Adipose tissue (tissue), 3 donors: ENCODE results near the gene EIPR1. TPM values are rescaled to one million over a fixed set of nuclear protein-coding genes. Genes with fewer than 3 reads are reported as not detected.

Source experiments
- H3K27ac ChIP-seq: one replicate; pipeline ENCODE4 v1.5.1; 2013; ENCODE audit warnings: low read depth, low read length
- WGBS, 3 donors: extraction: QIAGEN DNeasy Blood & Tissue Kit; methylation state at CpG; one replicate each; pipeline ENCODE4 v1.1.7; 2013; 5-methylcytosine and 5-hydroxymethylcytosine counted together
- polyA plus RNA-seq, 3 donors: library from polyadenylated mRNA; stranded (reverse); fragments of 200-250 nt; gene quantifications; one replicate each; pipeline ENCODE4 v1.2.3, GENCODE V29; 2013
- donor health status: healthy with polysubstance abuse.
- donor health status: Bipolar disorder and iron deficiency.
- donor health status: healthy.

Gene EIPR1
- polyA plus RNA-seq, 3 donors: 10.1 to 13.2 (median 10.3) TPM

DNA sequence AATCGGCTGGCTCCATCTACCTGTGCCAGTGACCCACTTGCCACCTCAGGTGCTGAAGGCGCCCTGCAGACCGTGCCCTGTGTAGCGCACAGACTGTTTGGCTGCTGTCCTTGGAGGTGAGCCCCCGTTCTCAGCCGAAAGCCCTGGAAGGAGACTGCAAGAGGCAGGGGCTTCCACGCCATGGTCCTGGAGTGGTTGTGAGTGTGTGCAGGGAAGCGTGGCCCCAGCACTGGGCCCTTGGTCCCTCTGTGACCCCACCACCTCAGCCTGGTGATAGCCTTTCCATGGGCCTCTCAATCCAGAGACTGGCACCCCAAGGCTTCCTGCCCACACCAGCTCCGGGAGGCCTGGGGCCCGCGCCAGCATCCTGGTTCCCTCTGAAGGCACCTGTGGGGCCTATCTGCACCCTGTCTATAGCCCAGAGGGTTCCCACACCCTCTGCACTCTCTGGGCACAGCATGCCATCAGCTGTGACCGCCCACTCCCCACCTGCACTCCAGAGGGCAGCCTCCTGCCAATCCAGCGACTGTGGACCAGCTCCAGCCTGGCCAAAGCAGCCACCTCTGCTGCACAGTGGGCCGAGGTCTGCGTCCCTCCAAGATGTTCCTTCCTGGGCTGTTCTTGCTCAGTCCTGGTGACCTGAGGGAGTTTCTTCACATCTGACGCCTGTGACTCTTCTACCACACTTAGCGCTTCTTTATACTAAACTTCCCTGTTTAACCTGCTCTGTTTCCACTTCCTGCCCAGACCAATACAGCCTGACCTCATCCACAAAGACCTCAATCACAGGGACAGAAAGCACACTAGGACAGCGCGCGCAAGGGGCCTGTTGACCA is 109.5 kb downstream of the EIPR1 start:
- WGBS, 3 donors: 93 to 94% (median 94%) methylated on average over 20 of the region's 20 CpGs
- H3K27ac ChIP-seq: no peak overlapping the region

DNA sequence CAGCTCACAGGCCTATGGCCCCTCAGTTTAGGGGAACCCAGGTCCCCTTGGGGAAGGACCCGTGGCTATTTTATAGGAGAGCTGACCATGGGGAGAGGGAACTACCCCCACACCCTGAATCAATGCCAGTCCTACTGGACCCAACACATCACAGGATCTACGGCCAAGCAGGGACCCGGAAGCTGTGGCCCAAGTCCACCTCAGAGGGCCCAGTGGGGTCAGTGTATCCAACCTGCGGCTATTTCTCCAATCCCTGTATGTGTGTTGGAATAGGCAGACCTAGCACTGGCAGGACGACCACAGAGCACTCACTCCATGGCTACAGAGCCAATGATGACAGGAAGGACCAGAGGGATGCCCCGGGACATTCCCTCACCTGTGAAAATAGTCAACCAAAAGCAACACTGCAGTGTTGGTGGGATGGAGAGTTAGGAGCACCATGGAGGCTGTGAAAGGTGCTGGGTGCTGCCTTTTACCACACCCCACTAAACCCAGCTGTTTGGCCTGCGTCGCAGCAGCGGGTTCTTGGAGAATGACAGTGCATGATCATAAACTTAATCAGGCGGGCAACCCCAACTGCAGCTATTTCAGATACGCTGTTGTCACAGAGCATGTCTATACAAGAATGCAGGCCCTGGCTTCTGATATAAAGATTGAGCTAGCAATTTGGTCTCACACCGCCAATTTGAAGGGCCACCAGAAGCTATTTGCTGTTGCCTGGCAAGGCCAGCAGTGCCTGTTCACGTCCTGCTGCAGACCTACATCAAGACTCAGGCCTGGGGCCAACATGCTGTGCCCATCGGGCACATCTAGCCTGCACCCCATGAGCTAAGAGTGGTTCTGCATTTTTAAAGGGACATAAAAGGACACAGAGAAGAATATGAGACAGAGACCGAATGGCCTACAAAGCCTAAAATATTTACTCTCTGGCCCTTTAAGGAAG is 110.4 kb downstream of the EIPR1 start:
- 87 to 98% (median 92%) methylated on average over 14 to 15 of the region's 15 CpGs for WGBS, 3 donors
- H3K27ac ChIP-seq: no peak overlapping the region

DNA sequence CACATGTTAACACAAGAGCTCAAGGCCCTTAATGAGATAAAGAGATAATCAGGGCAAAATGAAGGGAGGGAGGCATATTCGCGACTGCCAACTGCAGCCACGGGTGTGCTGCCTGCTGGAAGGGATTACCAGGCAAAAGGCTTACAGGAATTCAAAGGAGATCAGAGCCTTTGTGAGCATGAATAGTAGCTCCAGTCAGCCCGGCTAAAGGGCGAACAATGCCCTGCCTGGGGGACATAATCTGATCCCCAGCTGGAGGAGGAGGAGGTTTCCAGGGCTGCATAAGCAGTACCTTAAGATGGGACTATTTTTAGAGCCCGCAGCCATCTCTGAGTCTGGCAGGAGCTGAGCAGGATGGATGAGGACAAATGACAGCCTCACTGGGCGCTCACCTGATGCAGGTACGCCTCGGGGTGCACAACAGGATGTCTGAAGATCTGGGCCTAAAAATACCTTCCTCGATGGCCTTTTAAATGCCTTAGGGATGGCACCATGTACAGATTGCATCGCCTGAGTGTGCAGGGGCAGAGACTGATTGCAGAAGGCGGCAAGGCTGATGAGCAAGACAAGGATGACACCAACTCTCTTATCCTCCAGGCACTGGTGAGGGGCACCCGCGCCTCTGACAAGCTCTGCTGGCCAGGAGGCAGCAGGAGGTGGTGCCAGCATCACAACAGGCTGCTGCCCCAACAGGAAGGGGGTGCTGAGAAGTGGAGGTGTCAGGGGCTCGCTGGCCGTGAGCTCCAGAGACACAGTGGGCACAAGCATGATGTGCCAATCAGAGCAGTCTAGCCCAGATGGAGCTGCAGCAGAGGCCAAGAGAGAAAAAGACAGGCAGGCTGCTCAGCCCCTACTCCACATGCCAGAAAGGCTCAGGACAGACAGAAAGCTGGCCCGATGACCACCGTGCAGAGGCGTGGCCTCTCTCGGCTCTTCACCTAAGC is 111.4 kb downstream of the EIPR1 start:
- 87 to 91% (median 90%) methylated on average over 20 of the region's 20 CpGs for WGBS, 3 donors
- no peak overlapping the region for H3K27ac ChIP-seq

DNA sequence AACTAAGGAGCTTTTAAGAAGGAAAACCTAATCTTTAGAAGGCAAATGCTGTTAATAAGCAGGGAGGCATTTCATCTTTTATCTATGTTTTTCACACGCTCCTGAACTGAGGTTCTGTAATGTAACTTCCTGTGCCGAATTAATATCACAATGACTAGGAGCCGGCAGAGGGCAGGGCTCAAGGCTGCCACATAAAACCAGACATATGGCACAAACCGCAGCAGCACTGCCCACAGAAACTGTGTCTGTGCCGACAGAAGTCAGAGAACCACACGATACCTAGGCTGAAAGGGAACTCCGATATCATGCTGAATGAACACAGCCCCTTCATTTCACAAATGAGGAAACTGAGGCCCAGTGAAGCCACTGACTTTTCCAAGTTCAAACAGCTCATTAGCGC is 112.1 kb downstream of the EIPR1 start:
- no peak overlapping the region for H3K27ac ChIP-seq
- WGBS, 3 donors: 85 to 93% (median 86%) methylated on average over 8 of the region's 8 CpGs

DNA sequence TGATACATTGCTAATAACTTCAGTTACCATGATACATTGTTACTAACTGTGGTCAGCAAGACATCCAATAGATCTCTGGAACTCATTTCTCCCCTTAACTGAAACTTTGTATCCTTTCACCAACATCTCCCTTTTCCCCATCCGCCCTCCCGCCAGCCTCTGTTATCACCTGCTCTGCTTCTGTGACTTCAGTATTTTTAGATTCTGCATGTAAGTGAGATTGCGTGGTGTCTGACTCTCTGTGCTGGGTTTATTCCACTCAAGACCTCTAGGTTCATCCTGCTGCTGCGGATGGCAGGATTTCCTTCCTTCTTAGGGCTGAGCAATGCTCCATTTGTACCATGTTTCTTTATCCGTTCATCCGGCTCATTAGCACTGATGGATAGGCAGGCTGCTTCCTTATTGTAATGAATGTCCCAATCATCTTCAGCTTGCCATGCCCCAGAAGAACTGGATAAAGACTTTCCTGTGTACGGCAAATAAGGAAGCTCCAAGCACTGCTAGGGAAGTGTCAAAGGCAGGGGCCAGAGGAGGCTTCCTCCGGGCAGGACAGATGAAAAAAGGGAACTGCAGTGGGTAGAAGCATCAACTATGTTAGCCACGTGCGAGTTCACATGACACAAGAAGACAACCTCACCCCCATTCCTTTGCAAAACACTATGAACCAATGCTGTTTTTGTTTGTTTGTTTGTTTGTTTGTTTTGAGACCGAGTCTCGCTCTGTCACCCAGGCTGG is 113.4 kb downstream of the EIPR1 start:
- H3K27ac ChIP-seq: no peak overlapping the region
- WGBS, 3 donors: 63 to 86% (median 73%) methylated on average over 12 of the region's 12 CpGs

DNA sequence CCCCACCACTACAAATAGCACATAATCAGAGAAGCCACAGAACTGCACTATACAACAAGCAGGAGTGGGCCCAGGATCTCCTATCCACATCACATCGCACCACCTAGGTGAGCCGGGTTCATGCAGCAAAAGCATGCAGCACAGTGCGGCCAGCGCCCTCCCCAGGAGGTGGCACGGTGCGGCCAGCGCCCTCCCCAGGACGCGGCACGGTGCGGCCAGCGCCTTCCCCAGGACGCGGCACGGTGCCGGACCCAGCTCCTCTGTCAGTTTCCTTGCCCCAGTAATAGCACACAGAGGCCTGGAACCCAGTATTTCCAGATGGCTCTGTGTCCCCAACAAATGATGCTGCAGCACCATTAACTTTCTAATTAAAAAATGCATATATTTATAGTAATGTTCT is 114.1 kb downstream of the EIPR1 start:
- WGBS, 3 donors: 95 to 99% (median 98%) methylated on average over 16 of the region's 16 CpGs
- no peak overlapping the region for H3K27ac ChIP-seq

DNA sequence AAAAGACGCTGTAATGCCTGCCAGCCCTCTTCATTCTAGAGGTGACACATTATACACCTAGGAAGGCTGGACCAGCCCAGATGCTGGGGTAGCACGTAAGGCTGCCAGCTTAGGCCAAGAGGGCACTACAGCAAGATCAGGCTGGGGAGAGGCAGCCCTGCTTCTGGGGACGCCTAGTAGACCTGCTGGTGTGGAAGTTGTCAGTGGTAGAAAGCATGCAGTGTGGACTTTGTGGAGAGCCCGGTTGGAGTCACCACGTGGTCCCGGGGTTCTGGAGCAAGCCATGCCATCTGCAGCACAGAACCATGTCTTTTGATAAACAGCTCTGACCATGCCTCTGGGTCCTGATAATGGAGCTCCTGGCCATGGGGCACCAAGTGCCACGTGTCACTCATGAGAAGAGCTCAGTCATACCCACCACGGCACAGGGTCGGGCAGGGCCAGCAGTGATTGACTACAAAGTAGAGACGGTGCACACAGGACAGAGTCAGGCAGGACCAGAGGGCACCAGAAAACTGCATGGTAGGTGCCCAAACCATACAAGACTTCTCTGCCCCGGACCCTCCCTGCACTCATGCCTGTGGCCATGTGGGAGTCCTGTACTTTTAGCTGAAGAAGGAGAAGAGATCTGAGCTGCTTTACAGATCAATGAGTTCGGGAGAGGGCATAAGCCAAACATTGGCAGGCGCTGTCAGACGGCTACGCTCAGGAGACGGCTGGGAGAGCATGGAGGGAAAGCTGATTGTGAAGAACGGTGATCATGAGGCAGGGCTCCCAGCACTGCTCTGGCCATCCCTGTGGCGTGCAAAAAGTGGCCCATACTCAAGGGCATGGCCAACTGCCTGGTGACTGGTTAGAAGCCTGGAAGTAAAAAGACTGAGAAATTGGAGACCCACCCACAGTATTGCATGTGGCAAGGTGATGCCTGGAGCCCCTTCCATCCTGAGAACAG is 114.9 kb downstream of the EIPR1 start:
- 95 to 98% (median 98%) methylated on average over 18 of the region's 18 CpGs for WGBS, 3 donors
- no peak overlapping the region for H3K27ac ChIP-seq

DNA sequence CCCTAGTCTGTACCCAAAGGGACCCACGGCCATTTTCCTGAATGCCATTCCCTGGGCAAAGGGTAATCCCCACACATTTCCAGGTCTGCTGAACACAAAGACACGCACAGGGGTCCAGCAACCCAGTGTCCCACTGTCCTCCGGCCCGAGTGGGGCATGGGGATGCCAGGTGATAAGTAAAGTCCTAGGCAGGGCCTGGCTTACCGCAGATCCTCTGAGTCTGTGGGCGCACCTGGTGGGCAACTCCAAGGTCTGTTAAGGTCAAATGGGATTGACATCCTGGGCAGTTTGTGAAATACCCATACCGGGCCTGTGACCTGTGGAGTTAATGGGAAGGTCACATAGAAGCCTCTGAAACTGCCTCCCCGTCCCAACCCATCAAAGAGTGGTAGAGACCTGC is 116.1 kb downstream of the EIPR1 start:
- H3K27ac ChIP-seq: no peak overlapping the region
- 95 to 98% (median 96%) methylated on average over 8 of the region's 8 CpGs for whole genome bisulfite sequencing, 3 donors

DNA sequence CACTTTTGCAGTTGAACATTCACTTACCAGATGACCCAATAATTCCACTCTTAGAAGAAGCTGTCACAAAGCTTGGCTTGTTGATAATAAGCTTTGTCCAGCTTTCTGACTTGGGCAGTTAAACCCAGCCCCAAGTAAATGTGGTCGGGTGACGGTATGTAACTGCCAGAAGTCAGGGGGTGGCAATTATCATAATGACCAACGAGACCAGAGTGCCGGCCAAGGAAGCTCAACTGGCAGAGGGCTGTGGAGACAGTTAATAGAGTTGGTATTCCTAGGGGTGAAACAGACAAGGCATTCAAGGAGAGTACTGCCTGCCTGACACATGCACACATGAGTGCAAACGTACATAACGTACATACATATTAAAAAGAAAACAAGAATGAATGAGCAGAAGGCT is 116.7 kb downstream of the EIPR1 start:
- WGBS, 3 donors: 94 to 97% (median 95%) methylated on average over 6 of the region's 6 CpGs

DNA sequence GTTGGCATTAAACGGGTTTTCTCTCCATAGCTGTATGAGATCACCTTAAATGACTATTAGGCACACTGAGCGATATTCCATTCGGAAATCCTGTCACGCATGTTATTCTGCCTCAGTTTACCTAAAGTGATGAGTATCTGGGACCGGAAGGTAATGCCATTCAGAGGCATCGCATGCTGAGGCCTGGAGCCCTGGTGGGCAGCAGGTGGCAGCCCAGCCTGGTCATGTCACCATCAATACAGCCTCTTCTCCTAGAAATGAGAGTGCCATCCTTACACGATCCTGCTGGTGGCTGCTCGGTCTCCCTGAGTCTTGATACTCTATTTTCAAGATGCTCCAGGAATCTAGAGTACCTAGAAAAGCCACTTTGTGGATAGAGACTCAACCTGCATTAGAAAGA is 119.8 kb downstream of the EIPR1 start:
- WGBS, 3 donors: 93 to 98% (median 95%) methylated on average over 8 of the region's 8 CpGs
- no peak overlapping the region for H3K27ac ChIP-seq

More for the DNA sequence above, 116.7 kb downstream of the EIPR1 start:
- H3K27ac ChIP-seq: no peak overlapping the region

DNA sequence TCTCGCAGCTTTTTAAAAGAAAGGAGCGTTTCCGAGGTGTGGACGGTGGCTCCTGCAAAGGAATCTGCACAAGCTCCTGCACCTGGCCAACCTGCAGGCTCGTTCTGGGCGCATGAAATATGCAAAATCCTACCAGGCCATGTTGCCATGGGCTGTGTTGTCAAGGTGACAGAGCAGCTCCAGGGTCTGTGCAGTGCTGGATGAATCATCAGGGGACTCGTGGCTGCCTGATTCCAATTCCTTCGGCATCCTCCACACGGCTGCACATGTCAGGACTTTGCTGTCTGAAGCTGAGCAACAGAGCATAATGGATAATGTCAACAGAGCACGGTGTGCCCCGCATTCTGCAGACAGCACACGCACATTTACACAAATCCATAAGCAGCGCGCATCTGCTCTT is 120.5 kb downstream of the EIPR1 start:
- no peak overlapping the region for H3K27ac ChIP-seq
- 88 to 90% (median 88%) methylated on average over 14 of the region's 14 CpGs for WGBS, 3 donors

DNA sequence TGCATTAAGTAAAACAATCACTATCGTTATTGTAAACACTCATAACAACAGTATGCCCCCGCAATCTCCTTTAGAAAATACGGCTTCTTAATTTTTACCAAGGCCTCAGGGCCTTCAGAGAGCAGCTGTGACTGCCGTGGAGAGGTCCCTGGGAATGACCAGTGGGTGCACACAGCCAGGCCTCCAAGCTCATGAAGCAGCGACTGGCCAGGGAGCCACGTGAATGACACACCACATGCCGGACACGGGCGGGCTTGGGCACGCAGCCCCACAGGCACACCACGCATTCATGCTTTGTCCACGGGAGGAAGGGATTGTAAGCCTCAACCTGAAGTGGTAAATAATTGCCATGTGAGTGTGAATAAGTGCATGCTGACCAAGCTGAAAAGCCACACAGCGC is 121.0 kb downstream of the EIPR1 start:
- H3K27ac ChIP-seq: no peak overlapping the region
- WGBS, 3 donors: 94 to 97% (median 96%) methylated on average over 13 of the region's 13 CpGs

DNA sequence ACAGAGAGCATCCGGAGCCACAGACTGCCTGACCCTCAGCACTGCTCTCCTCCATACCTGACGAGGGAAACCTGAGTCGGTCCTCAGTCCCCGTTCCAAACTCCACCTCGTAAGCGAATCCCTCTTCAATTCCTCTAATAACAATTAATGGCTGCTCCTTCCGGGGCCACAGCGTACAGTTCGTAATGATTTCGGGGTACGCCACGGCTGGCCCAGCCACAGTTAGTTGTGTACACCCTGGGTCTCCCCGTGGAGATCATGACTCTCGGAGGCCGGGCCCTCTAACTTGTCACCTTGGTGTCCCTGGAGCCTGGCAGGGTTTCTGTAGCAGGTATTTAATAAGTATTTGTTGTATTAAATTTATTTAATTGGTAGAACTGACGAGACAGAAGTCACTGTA is 121.5 kb downstream of the EIPR1 start:
- H3K27ac ChIP-seq: no peak overlapping the region
- 96 to 97% (median 96%) methylated on average over 16 of the region's 16 CpGs for WGBS, 3 donors

DNA sequence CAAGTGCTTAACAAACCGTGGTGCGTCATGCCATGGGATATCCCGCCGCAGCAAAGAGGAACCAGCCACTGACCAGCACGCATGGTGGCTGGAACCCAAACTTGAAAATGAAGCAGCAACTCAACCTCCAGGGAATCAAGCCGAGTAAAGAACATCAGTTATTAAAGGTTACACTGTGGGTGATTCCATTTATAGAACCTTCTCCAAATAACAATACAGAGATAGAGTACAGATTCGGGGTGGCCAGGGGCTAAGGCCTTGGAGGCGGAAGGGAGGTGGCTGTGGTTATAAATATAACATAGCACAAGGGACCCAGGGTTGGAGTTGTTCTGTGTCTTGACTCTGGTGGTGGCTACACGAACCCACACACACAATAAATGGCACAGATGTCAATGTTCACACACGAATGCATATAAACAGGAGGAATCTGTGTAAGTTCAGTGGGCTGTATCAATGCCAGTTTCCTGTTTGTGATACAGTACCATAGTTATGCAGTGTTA is 123.1 kb downstream of the EIPR1 start:
- H3K27ac ChIP-seq: no peak overlapping the region
- WGBS, 3 donors: 85 to 93% (median 91%) methylated on average over 10 of the region's 10 CpGs

DNA sequence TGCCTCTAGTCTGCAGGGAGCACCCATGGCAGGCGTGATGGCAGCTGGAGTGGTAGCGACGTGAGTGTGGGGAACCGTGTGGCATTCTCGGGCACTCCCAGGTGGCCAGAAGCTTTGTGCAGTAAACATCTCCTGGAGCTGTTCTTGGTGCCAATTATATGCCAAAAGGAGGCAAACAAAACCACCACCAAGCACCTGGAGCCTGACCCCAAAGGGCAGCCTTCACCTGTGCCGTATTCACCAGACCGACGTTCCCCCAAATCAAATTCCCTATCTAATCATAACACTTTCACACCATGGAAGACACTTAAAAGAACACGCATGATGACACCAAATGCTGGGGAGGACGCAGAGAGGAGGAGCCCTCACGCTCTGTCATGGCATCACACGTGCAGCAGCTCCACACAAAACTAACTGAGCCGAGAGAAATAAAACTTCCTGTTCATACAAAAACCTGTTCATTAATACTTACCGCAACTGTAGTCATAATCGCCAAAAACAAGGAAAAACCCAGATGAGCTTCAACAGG is 123.6 kb downstream of the EIPR1 start:
- WGBS, 3 donors: 76 to 93% (median 91%) methylated on average over 15 of the region's 15 CpGs
- H3K27ac ChIP-seq: no peak overlapping the region

DNA sequence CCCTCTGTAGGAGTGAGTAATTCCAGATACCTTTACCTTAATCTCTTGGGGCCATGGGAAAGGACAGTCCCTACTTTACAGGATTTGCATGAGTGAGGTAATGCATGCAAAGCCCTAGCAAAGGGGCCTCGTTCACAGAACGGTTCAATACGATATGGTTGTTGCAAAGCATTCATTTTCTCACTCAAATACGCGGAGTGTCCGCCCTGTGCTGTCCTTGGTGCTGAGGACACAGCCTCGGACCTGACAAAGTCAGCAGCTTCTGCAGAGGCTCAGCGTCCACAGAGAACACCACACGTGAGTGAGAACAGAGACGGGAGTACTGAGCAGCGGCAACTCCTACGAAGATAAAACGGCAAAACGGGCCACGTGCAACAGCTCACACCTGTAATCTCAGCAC is 125.7 kb downstream of the EIPR1 start:
- 77 to 81% (median 81%) methylated on average over 15 of the region's 15 CpGs for WGBS, 3 donors

More for the DNA sequence above, 125.7 kb downstream of the EIPR1 start:
- no peak overlapping the region for H3K27ac ChIP-seq
